ENCODE data around the gene GOLGA8B. TPM values are rescaled to one million over a fixed set of nuclear protein-coding genes. Genes with fewer than 3 reads are reported as not detected.
"Not testable (repeated sequence)": the region's sequence is repeated elsewhere in the genome, so short reads cannot be mapped to it uniquely, and the experiment has no call there.

Gene GOLGA8B
- total RNA-seq, 1 donor from 2014 or later, result 11.8 TPM

DNA sequence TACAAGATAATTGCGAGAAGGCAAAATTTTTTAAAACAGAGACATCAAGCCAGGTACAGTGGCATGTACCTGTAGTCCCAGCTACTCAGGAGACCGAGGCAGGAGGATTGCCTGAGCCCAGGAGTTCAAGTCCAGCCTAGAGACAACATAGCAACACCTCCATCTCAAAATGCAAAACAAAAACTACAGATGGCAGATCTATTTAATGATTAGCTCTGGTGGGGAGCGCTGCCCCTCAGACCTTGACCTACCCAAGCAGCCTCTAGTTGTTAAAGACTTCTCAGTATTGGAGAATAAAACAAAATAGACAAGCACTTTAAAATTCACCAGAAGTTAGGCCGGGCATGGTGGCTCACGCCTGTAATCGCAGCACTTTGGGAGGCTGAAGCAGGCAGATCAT is 10.5 kb downstream of the GOLGA8B start:
- DNase-seq; H3K27me3 ChIP-seq (ENCODE audit: low read depth); H3K4me3 ChIP-seq; intact Hi-C loops (cut with micrococcal nuclease); H3K9me3 ChIP-seq (replicated peaks); H3K27ac ChIP-seq (replicated peaks); H3K36me3 ChIP-seq: not testable (repeated sequence)
- H3K4me1 ChIP-seq, result peaks cover 10% of the 10 kb centered on the region

GRCh38 chr15:34572019-34572641 is 11.3 kb downstream of the GOLGA8B start:
- H3K4me3 ChIP-seq; DNase-seq; intact Hi-C loops (cut with micrococcal nuclease); H3K27ac ChIP-seq (replicated peaks); H3K9me3 ChIP-seq (replicated peaks); H3K27me3 ChIP-seq (ENCODE audit: low read depth); H3K36me3 ChIP-seq: not testable (repeated sequence)
- H3K4me1 ChIP-seq, result peaks cover 10% of the 10 kb centered on the region

- H3K9me3 ChIP-seq (replicated peaks); H3K4me1 ChIP-seq; H3K36me3 ChIP-seq; intact Hi-C loops (cut with micrococcal nuclease); H3K27me3 ChIP-seq (ENCODE audit: low read depth); H3K4me3 ChIP-seq; DNase-seq: not testable (repeated sequence)
- peak overlapping the region; percentile 33 for H3K27ac ChIP-seq (replicated peaks)
Observed at GRCh38 chr15:34569670-34570396, 13.6 kb downstream of the GOLGA8B start.

DNA sequence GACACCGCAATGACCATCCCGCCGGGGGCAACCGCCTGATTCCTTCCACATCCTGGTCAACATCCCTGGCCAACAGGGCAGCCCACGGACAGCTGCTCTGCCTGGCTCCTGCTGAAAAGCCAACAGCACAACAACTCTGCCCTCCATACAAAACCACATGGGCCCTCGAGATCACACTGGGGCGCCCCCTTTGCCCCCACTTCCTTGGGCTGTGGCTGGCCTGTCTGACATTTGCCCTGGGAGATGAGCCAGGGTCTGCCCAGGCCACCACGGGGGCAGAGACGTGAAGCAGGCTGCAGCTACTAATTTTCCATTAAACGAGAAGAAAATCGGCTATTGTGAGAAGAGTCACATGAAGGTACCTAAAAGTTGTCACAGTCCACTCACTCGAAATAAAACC is 16.3 kb downstream of the GOLGA8B start:
- intact Hi-C loops (cut with micrococcal nuclease); H3K36me3 ChIP-seq; H3K4me1 ChIP-seq; H3K27me3 ChIP-seq (ENCODE audit: low read depth); H3K4me3 ChIP-seq; H3K9me3 ChIP-seq (replicated peaks); DNase-seq; H3K27ac ChIP-seq (replicated peaks): not testable (repeated sequence)

DNA sequence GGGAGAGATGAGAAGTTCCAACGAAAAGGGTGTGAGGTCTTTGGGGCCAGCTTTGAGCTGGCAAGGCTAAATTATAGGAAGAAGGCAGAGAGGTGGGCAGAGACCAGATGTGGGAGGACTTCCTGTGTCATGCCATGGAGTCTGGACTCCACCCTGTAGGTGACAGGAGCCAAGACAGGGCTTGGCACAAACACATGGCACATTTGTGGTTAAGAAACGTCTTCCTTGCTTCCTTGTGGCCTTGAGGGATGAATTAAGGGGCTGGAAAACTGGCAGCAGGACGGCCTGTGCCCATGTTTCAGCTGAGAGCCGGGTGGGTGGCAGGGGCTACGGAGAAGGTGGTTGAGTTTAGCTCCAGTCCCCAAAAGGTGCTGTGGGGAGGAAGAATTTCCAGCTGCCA is 18.7 kb downstream of the GOLGA8B start:
- H3K27me3 ChIP-seq (ENCODE audit: low read depth); intact Hi-C loops (cut with micrococcal nuclease); H3K9me3 ChIP-seq (replicated peaks); DNase-seq; H3K27ac ChIP-seq (replicated peaks); H3K4me1 ChIP-seq; H3K4me3 ChIP-seq; H3K36me3 ChIP-seq: not testable (repeated sequence)

DNA sequence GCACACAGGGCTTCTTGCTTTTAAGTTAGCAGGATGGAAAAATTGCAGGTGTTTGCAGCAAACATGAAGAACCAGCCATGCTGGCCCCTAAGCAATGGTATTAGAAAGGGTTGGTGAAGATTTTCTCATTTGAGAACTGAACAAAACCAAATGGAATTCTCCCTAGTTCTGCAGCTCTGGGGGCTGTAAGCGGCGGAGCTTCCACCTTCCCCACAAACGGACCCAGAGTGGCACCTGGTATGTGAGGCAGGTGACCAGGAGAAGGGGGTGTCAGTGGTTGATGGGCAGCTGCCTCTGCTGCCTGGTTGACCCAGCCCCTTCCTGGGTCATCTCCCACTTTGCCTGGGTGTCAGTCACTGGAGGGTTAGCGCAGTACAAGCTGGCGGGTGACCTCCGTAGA is 22.6 kb downstream of the GOLGA8B start:
- H3K27me3 ChIP-seq (ENCODE audit: low read depth); H3K27ac ChIP-seq (replicated peaks); intact Hi-C loops (cut with micrococcal nuclease); H3K9me3 ChIP-seq (replicated peaks); H3K4me1 ChIP-seq; H3K36me3 ChIP-seq; H3K4me3 ChIP-seq; DNase-seq: not testable (repeated sequence)

DNA sequence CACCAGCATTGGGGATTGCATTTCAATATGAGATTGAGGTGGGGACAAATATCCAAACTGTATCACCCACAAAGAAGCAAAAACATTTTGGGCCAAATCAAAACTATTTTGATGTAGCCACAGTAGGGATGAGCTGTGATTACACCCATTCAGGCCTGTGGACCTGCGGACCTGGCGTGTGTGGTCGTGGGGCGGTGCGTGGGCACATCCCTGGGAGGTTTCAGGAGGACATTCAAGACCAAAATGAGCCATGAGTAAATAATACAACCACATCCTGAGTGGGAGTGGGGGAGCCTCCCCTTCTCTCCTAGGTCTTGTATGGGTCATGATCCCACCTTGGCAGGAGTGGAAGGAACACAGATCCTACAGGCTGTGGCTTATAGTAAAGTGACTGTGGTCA is 23.7 kb downstream of the GOLGA8B start:
- H3K27ac ChIP-seq (replicated peaks); H3K4me1 ChIP-seq; H3K4me3 ChIP-seq; DNase-seq; H3K9me3 ChIP-seq (replicated peaks); H3K36me3 ChIP-seq; intact Hi-C loops (cut with micrococcal nuclease); H3K27me3 ChIP-seq (ENCODE audit: low read depth): not testable (repeated sequence)

- intact Hi-C loops (cut with micrococcal nuclease); H3K4me3 ChIP-seq; H3K27me3 ChIP-seq (ENCODE audit: low read depth); H3K27ac ChIP-seq (replicated peaks); H3K9me3 ChIP-seq (replicated peaks); H3K4me1 ChIP-seq; DNase-seq; H3K36me3 ChIP-seq: not testable (repeated sequence)
Observed at GRCh38 chr15:34555162-34555561, 28.3 kb downstream of the GOLGA8B start.

- H3K36me3 ChIP-seq; H3K27me3 ChIP-seq (ENCODE audit: low read depth); H3K4me1 ChIP-seq; H3K27ac ChIP-seq (replicated peaks); H3K4me3 ChIP-seq; DNase-seq; intact Hi-C loops (cut with micrococcal nuclease); H3K9me3 ChIP-seq (replicated peaks): not testable (repeated sequence)
Observed at GRCh38 chr15:34554716-34555115, 28.7 kb downstream of the GOLGA8B start.

DNA sequence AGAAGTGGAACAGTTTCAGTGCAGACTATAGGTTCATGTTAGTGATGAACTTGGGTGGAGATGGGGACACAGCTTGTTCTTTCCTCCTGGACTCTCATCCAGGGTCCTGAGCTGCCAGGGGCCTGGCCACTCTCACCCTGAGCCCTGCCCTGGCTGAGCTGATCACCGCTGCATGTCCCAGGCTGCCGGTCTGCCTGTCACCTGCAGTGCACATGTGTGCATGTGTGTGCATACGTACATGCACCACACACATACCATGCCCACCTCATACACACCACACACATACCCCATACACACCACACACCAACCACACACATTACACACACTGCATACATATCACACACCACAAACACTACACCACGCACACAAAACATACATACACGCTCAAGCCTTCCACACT is 29.3 kb downstream of the GOLGA8B start:
- H3K36me3 ChIP-seq; H3K9me3 ChIP-seq (replicated peaks); H3K4me3 ChIP-seq; DNase-seq; intact Hi-C loops (cut with micrococcal nuclease); H3K27me3 ChIP-seq (ENCODE audit: low read depth); H3K27ac ChIP-seq (replicated peaks); H3K4me1 ChIP-seq: not testable (repeated sequence)

DNA sequence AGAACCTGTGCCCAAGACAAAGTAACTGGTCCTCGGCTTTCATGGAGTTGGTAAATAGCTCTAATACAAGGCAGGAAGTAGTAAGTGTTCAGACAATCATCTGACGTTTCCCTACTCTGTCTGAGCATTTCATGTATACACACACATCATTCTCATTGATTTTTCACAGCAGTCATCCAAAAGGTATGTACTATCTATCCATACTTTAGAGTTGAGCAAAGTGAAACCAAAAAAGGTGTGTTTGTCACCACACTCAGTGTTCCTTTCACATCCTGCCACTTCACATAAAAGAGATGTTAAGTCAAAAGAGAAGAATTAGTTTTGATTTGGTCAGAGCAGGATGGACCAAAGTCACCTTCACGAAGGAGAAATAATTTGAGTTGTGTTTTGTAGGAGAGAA is 33.3 kb downstream of the GOLGA8B start:
- H3K27ac ChIP-seq (replicated peaks); H3K9me3 ChIP-seq (replicated peaks); H3K4me3 ChIP-seq; DNase-seq; H3K36me3 ChIP-seq; H3K4me1 ChIP-seq; H3K27me3 ChIP-seq (ENCODE audit: low read depth); intact Hi-C loops (cut with micrococcal nuclease): not testable (repeated sequence)

DNA sequence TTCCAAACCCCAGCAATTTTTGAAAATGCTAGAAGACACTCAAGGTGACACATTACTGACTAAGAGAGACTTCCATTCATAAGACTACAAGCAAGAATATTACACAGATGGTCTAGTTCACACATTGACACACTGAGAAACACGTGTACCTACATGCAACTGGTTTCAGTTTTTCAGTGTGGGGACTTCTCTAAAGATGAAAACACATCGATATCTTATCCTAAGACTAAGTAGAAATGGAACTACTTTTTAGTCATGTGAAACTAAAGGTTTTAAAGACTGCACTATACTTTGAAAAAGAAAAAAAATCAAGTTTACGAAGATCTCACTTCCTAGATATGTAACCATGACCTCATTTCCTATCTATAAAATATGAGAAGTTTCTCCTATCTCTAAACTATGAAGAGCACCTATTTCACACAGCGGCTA is 34.1 kb downstream of the GOLGA8B start:
- DNase-seq; H3K4me3 ChIP-seq; H3K27ac ChIP-seq (replicated peaks); H3K4me1 ChIP-seq; H3K9me3 ChIP-seq (replicated peaks); intact Hi-C loops (cut with micrococcal nuclease); H3K27me3 ChIP-seq (ENCODE audit: low read depth); H3K36me3 ChIP-seq: not testable (repeated sequence)

GRCh38 chr15:34543860-34544649 is 39.4 kb downstream of the GOLGA8B start:
- H3K4me1 ChIP-seq; H3K4me3 ChIP-seq; DNase-seq; H3K36me3 ChIP-seq; intact Hi-C loops (cut with micrococcal nuclease); H3K27me3 ChIP-seq (ENCODE audit: low read depth); H3K27ac ChIP-seq (replicated peaks); H3K9me3 ChIP-seq (replicated peaks): not testable (repeated sequence)

DNA sequence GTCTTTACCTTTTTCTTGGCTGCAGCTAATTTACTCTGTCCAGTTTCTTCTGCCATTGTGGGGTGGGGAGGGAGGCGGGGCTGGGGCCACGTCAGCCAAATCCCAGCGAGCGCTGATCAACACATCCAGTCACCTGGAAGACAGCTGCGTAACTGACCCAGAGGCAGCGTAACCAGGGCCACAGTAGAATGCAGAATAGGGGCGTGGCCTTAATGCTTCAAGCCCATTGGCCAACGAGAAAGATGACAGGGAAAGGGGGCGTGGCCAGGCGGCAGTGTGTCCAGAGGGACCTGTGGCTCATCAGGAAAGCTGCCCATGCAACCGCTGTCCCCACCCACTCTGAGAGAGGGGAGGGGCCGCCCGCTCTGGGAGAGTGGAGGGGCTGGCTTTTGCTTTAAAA is 47.6 kb downstream of the GOLGA8B start:
- H3K27me3 ChIP-seq (ENCODE audit: low read depth); H3K36me3 ChIP-seq; H3K9me3 ChIP-seq (replicated peaks); H3K4me1 ChIP-seq; DNase-seq; H3K4me3 ChIP-seq; intact Hi-C loops (cut with micrococcal nuclease); H3K27ac ChIP-seq (replicated peaks): not testable (repeated sequence)

Data from left ventricle myocardium inferior (tissue), 1 donor.